ENCODE results near the gene MED1.

The MED1 gene

DNA sequence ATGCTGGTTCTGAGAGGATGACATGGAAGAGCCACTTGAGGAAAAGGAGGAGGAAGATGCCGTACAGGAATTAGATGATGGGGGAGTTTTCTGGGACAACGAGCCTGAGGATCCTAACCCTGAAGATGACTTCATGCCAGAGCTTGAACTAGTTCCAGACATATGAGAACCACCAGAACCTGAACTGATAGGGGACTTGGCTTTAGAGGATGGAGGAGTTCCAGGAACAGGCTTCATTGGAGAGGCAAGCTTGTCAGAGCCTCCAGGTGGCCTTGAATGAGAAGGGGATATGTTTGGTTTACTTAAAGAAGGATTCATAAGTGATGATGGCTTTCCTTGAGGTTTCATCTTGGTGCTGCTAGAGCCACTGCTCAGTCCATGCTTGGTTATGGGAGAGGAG lies 42.7 kb downstream of the MED1 start:
- Histone ChIP-seq H3K36me3 (ENCODE audit: control insufficient read depth, low read depth, low read length) (peaks cover 56% of the 10 kb centered on the region), H3K9ac (ENCODE audit: low read length) (no peak overlapping the region), H3K4me3 (ENCODE audit: low read length) (no peak overlapping the region), H3K9me3 (ENCODE audit: control insufficient read depth, low read depth, low read length) (no peaks in the 10 kb centered on the region), H3K4me1 (ENCODE audit: control insufficient read depth, low read depth, low read length) (no peaks in the 10 kb centered on the region), H3K27ac (ENCODE audit: low read length) (no peak overlapping the region), H3K27me3 (ENCODE audit: control insufficient read depth, insufficient read depth, low read length) (no peaks in the 10 kb centered on the region)

DNA sequence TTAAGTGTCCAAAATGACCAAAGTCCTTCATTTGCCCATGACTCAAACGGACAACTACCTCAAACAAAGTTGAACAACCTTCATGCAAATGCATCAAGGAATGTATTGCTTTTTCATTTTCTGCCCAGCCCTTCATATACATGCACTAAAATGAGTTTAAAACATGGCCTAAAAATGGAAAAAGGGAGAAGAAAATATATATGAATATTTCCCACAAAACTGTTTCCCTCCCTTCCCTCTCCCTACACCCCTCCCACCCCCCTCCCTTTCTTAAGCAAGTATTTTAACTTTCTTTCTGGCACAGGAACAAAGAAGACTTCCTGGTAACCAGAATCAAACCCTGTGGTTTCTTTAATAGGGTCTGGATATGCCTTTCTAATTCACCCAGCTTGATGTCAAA lies 44.1 kb downstream of the MED1 start:
- H3K4me1 ChIP-seq (ENCODE audit: control insufficient read depth, low read depth, low read length) = no peaks in the 10 kb centered on the region
- no peak overlapping the region for H3K4me3 ChIP-seq (ENCODE audit: low read length)
- no peaks in the 10 kb centered on the region for H3K9me3 ChIP-seq (ENCODE audit: control insufficient read depth, low read depth, low read length)
- H3K27ac ChIP-seq (ENCODE audit: low read length) = no peak overlapping the region
- H3K9ac ChIP-seq (ENCODE audit: low read length) = no peak overlapping the region
- H3K36me3 ChIP-seq (ENCODE audit: control insufficient read depth, low read depth, low read length) = peaks cover 50% of the 10 kb centered on the region
- no peaks in the 10 kb centered on the region for H3K27me3 ChIP-seq (ENCODE audit: control insufficient read depth, insufficient read depth, low read length)

- Histone ChIP-seq H3K9ac (ENCODE audit: low read length) (no peak overlapping the region), H3K27me3 (ENCODE audit: control insufficient read depth, insufficient read depth, low read length) (peaks cover 4% of the 10 kb centered on the region), H3K4me3 (ENCODE audit: low read length) (no peak overlapping the region), H3K36me3 (ENCODE audit: control insufficient read depth, low read depth, low read length) (peaks cover 39% of the 10 kb centered on the region), H3K9me3 (ENCODE audit: control insufficient read depth, low read depth, low read length) (no peaks in the 10 kb centered on the region), H3K4me1 (ENCODE audit: control insufficient read depth, low read depth, low read length) (no peaks in the 10 kb centered on the region), H3K27ac (ENCODE audit: low read length) (no peak overlapping the region)
Measured at GRCh38 chr17:39405436-39405835, 45.6 kb downstream of the MED1 start.

DNA sequence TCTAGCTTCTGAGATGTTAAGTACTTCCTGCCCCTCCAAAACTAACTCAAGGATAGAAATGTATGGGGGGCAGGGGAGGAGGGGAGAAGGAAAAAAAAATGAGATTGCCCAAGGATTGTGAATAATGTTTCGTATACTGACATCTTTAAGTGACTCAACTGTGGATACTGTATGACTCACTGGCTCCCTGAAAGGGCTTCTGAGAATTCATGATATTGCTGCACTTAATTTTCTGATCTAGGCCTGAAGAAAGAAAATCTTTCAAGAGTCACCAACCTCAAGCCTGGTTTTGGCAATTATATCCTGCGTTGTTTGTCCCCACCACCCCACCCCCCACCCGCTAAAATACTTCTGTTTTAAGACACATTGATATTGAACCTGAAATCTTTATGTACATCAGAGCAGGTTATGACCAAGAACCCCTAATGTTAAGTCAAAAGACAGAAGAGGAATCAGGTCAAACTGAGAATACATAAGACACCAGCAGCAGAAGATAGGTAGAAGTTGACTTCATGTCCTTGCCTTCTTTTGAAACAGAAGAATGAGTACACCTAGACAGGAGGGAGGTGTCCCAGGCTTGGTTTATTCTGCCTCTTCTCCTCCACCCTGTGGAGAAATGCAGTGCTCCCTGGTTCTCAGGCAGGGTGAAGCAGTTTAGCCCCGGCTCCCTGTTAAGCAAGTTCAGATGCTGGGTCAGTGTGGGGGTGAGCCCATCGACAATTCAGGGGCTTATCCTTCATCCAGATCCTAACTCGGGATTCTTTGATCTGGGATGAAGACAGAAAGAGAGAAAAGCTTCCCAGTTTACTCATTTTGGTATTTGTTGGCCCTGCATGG lies 46.3 kb downstream of the MED1 start:
- Histone ChIP-seq H3K36me3 (ENCODE audit: control insufficient read depth, low read depth, low read length) (peaks cover 32% of the 10 kb centered on the region), H3K27ac (ENCODE audit: low read length) (no peak overlapping the region), H3K4me3 (ENCODE audit: low read length) (no peak overlapping the region), H3K4me1 (ENCODE audit: control insufficient read depth, low read depth, low read length) (no peaks in the 10 kb centered on the region), H3K27me3 (ENCODE audit: control insufficient read depth, insufficient read depth, low read length) (peaks cover 11% of the 10 kb centered on the region), H3K9ac (ENCODE audit: low read length) (no peak overlapping the region), H3K9me3 (ENCODE audit: control insufficient read depth, low read depth, low read length) (no peaks in the 10 kb centered on the region)

DNA sequence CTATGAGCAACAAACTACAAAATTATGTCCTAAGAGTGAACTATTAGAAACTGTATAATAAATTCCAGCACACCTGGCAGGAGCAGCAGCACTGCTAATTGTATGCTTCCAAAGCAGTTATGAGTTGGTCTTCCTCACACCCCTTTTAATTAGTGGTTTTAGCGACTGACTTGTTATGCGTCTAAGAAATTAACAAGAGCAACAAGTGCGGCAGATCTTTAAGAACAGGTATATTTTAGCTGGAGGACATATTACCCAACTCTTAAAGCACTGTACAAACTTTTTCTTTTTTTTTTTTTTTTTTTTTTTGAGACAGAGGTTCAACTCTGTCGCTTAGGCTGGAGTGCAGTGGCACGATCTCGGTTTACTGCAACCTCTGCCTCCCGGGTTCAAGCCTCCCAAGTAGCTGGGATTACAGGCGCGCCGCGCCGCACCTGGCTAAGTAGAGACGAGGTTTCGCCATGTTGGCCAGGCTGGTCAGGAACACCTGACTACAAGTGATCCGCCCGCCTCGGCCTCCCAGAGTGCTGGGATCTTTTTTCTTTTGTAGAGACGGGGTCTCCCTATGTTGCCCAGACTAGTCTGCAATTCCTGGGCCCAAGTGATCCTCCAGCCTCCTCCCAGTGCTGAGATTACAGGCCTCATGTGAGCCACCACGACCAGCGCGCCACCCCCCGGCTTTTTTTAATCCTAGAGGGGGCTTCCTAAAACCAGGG lies 48.0 kb downstream of the MED1 start:
- H3K4me1 ChIP-seq (ENCODE audit: control insufficient read depth, low read depth, low read length) = no peaks in the 10 kb centered on the region
- H3K27ac ChIP-seq (ENCODE audit: low read length) = no peak overlapping the region
- H3K27me3 ChIP-seq (ENCODE audit: control insufficient read depth, insufficient read depth, low read length) = peaks cover 11% of the 10 kb centered on the region
- H3K9ac ChIP-seq (ENCODE audit: low read length) = no peak overlapping the region
- H3K36me3 ChIP-seq (ENCODE audit: control insufficient read depth, low read depth, low read length) = peaks cover 15% of the 10 kb centered on the region
- no peaks in the 10 kb centered on the region for H3K9me3 ChIP-seq (ENCODE audit: control insufficient read depth, low read depth, low read length)
- peak overlapping the region; percentile 90 for H3K4me3 ChIP-seq (ENCODE audit: low read length)

DNA sequence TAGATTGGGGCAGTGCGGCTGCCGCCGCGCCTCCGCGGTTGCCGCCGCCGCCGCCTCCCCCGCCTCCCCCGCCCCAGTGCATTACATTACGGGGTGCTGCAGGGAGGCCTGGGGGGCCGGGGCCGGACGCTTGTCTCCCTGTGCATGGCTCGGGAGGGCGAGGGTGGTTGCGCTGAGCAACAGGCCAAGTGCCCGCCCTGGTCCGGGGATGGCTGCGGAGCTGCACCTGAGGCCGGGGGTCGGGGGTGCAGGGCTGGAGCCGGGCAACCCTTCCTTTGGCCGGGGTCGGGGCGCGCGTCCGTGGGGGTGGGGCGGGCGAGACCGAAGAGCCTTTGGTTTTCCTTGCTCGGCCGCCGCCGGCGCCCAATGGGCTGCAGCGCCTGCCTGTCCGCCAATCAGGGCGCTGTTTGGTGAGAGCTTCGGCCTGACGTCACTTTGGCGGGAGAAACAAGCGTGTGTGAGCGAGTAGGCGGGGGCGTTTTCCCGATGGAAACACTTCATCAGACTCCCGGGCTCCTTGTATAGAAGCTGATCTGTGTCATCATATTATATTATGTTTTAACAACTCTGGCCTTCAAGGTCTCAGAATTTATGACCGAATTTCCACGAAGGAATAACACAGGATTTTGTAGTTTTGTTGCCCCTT lies 48.7 kb downstream of the MED1 start:
- Histone ChIP-seq H3K36me3 (ENCODE audit: control insufficient read depth, low read depth, low read length) (peaks cover 8% of the 10 kb centered on the region), H3K9me3 (ENCODE audit: control insufficient read depth, low read depth, low read length) (no peaks in the 10 kb centered on the region), H3K27me3 (ENCODE audit: control insufficient read depth, insufficient read depth, low read length) (peaks cover 11% of the 10 kb centered on the region), H3K4me3 (ENCODE audit: low read length) (peak overlapping the region; percentile 90), H3K4me1 (ENCODE audit: control insufficient read depth, low read depth, low read length) (no peaks in the 10 kb centered on the region), H3K27ac (ENCODE audit: low read length) (no peak overlapping the region), H3K9ac (ENCODE audit: low read length) (peak overlapping the region; percentile 83)

DNA sequence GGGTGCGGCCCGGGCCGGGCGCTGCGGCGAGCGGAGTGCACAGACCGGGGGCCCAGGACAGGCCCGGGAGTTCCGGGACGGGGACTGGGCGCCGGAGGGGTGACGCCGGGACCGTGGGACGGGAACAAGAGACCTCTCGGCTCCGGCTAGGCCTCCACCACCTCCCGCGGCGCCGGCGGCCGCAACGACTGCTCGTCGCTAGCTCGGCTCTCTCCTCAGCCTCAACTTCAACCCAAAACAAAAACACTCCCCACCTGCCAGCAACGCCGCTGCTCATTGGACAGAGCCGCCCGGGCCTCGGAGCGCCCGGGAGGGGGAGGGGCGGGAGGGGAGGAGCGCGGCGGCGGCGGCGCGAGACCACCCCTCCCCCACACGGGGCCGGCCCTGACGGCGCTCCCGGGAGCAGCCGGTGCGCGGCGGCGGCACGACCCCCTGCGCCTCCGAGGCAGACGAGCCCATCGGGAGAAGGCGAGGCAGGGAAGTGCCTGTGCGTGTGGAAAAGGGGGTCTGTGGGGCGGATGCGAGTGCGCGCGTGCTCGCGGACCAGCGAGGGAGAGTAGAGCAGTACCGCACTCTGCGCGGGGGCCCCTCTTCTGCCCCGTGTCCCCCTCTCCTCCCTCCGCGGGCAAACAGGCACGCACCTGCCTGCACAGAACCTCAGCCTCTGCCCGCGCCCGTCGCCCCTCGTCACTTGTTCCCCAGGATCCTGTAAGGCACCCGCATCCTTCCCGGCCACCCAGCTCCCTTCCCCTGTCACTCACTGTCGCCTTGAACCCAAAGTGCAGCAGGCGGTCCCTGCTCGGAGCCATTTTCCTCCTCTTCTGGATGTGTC lies 49.4 kb downstream of the MED1 start, which contains the start of gene FBXL20:
Gene FBXL20 (minus strand): TSS at position 215 of the 832 bp plus-strand sequence. CDS start 224 bp downstream, outside the sequence.
- Histone ChIP-seq H3K9me3 (ENCODE audit: control insufficient read depth, low read depth, low read length) (no peaks in the 10 kb centered on the region), H3K27me3 (ENCODE audit: control insufficient read depth, insufficient read depth, low read length) (peaks cover 11% of the 10 kb centered on the region), H3K36me3 (ENCODE audit: control insufficient read depth, low read depth, low read length) (peaks cover under 1% of the 10 kb centered on the region), H3K9ac (ENCODE audit: low read length) (peak within 1 kb of the TSS; percentile 83), H3K4me1 (ENCODE audit: control insufficient read depth, low read depth, low read length) (no peaks in the 10 kb centered on the region), H3K27ac (ENCODE audit: low read length) (no peak within 1 kb of the TSS), H3K4me3 (ENCODE audit: low read length) (peak within 1 kb of the TSS; percentile 90)

GRCh38 chr17:39400547-39401411 lies 50.3 kb downstream of the MED1 start:
- Histone ChIP-seq H3K27me3 (ENCODE audit: control insufficient read depth, insufficient read depth, low read length) (peaks cover 11% of the 10 kb centered on the region), H3K27ac (ENCODE audit: low read length) (no peak overlapping the region), H3K4me1 (ENCODE audit: control insufficient read depth, low read depth, low read length) (no peaks in the 10 kb centered on the region), H3K36me3 (ENCODE audit: control insufficient read depth, low read depth, low read length) (no peaks in the 10 kb centered on the region), H3K9ac (ENCODE audit: low read length) (peak overlapping the region; percentile 83), H3K4me3 (ENCODE audit: low read length) (peak overlapping the region; percentile 90), H3K9me3 (ENCODE audit: control insufficient read depth, low read depth, low read length) (no peaks in the 10 kb centered on the region)

DNA sequence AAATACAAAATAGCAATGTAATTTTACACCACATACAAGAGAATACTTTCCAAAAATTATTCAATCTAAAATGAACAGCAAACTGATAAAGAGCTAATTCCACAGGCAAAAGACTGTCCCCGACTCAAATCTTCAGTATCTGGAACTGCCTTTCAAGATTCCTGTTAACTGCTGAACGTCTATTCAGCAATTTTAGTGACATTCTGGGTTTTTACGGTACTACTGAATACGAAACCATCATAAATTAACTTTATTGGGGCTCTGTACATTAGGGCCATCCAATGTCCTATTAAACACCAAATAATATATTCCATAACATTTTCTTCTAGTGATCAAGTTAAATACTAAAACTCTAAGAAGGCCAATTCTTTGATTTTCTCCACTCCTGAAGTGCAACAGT lies 51.3 kb downstream of the MED1 start:
- Histone ChIP-seq H3K27me3 (ENCODE audit: control insufficient read depth, insufficient read depth, low read length) (peaks cover 11% of the 10 kb centered on the region), H3K4me3 (ENCODE audit: low read length) (peak overlapping the region; percentile 90), H3K4me1 (ENCODE audit: control insufficient read depth, low read depth, low read length) (no peaks in the 10 kb centered on the region), H3K9ac (ENCODE audit: low read length) (no peak overlapping the region), H3K9me3 (ENCODE audit: control insufficient read depth, low read depth, low read length) (no peaks in the 10 kb centered on the region), H3K27ac (ENCODE audit: low read length) (no peak overlapping the region), H3K36me3 (ENCODE audit: control insufficient read depth, low read depth, low read length) (no peaks in the 10 kb centered on the region)

DNA sequence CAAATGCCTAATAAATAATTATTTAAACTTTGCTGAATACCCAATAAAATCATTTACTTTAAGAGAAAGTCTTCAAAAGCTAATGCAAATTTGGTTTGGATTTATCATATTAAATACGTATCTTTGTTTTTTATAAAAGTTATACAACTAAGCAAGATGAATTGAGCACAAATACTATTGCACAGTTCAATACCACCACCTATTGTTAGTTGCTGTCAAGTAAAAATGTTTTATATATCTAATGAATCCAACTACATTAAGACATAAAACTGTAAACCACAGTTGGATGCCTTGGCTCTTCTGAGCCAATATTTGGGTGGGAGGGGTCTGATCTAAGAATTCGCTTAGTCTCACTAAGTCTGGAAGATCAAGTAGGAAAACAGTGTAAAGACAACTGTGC lies 57.3 kb downstream of the MED1 start:
- Histone ChIP-seq H3K9me3 (ENCODE audit: control insufficient read depth, low read depth, low read length) (no peaks in the 10 kb centered on the region), H3K4me1 (ENCODE audit: control insufficient read depth, low read depth, low read length) (no peaks in the 10 kb centered on the region), H3K4me3 (ENCODE audit: low read length) (no peak overlapping the region), H3K27ac (ENCODE audit: low read length) (no peak overlapping the region), H3K36me3 (ENCODE audit: control insufficient read depth, low read depth, low read length) (no peaks in the 10 kb centered on the region), H3K27me3 (ENCODE audit: control insufficient read depth, insufficient read depth, low read length) (no peaks in the 10 kb centered on the region), H3K9ac (ENCODE audit: low read length) (no peak overlapping the region)

All from iPS-18a (cell line).